ENCODE measurements around the gene SLC26A3. TPM values are rescaled to one million over a fixed set of nuclear protein-coding genes. Genes with fewer than 3 reads are reported as not detected.

The SLC26A3 gene
- total and polyA plus RNA-seq, 2 of the 8 experiments (the other 6 are each of a cell fraction or from before 2014, with no cell fraction given): not detected

DNA sequence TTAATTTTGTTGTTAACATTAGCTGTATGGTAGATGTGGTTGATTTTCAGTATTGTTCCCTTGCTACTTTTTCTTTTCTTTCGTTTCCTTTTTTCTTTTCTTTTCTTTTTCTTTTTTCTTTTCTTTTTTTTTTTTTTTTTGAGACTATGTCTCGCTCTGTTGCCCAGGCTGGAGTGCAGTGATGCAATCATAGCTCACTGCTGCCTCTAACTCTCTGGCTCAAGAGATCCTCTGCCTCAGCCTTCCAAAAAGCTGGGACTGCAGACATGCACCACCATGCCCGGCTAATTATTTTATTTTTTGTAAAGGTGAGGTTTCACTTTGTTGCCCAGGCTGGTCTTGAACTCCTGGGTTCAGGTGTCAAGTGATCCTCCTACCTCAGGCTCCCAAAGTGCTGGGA lies 14.4 kb downstream of the SLC26A3 start:
- no peaks in the 10 kb centered on the region for H3K36me3 ChIP-seq (ENCODE audit: control insufficient read depth in 2 of 4, insufficient read depth in 4 of 4, low read length in 3 of 4)
- H3K4ac ChIP-seq (replicated peaks; ENCODE audit: insufficient read length, low read depth, low read length): no peak overlapping the region
- DNase-seq (ENCODE audit: low read depth in 1 of 2, low spot score in 2 of 2) (no peak), FAIRE-seq (no peak)
- CTCF ChIA-PET (ENCODE audit: partially characterized antibody): interaction anchor here (0.7 to 1.9 kb wide), 4 partner anchors 84 to 685 kb away, joined by 3 to 5 read pairs (median 4); no protein-coding TSS in a partner anchor
- H3K9me3 ChIP-seq (ENCODE audit: insufficient read depth in 2 of 2, low read depth in 1 of 2, low read length in 1 of 2): no peaks in the 10 kb centered on the region
- no peak overlapping the region for H3K56ac ChIP-seq (replicated peaks; ENCODE audit: insufficient read length, low read depth, low read length)
- no peak overlapping the region for H3K9ac ChIP-seq (replicated peaks in 1 of 4; ENCODE audit: extremely low read depth in 1 of 4, low read depth in 3 of 4, low read length in 3 of 4)
- TF ChIP-seq CEBPB (IDR thresholded peaks at IDR 0.05; ENCODE audit: low read depth, low read length) (peak; percentile 33; the same call in 1 of the 2 replicates), SIN3A (conservative IDR thresholded peaks at IDR 0.05 in 1 of 2, IDR thresholded peaks at IDR 0.05 in 1 of 2; ENCODE audit: low read depth in 1 of 2, low read length in 2 of 2) (no peak)
- H2BK20ac ChIP-seq (ENCODE audit: low read length): no peak overlapping the region
- H3K14ac ChIP-seq (ENCODE audit: insufficient read length): no peak overlapping the region
- no peak overlapping the region for H4K5ac ChIP-seq (ENCODE audit: insufficient read length, low read depth, low read length)
- H3K23me2 ChIP-seq (ENCODE audit: low read depth, low read length): no peaks in the 10 kb centered on the region
- H4K8ac ChIP-seq (ENCODE audit: extremely low read depth, insufficient read depth, low read length): no peak overlapping the region
- no peaks in the 10 kb centered on the region for H3K79me1 ChIP-seq (ENCODE audit: low read depth, low read length)
- H2BK120ac ChIP-seq (replicated peaks; ENCODE audit: low read depth, low read length): no peak overlapping the region
- H4K91ac ChIP-seq (replicated peaks; ENCODE audit: insufficient read length, low read length): no peak overlapping the region
- H3K79me2 ChIP-seq (ENCODE audit: control insufficient read depth in 1 of 2, insufficient read depth in 2 of 2, low read length in 2 of 2): no peaks in the 10 kb centered on the region
- POLR2A ChIA-PET (ENCODE audit: partially characterized antibody): no interaction called here
- no peak overlapping the region for H3K4me3 ChIP-seq (ENCODE audit: extremely low read depth in 1 of 4, insufficient read depth in 2 of 4, low read depth in 3 of 4, low read length in 4 of 4)
- H3K23ac ChIP-seq (ENCODE audit: insufficient read length): no peak overlapping the region
- H3K18ac ChIP-seq (ENCODE audit: extremely low read depth, low read length): no peak overlapping the region; the same call in none of the 2 replicates
- H3K27me3 ChIP-seq (replicated peaks in 1 of 4; ENCODE audit: control insufficient read depth in 3 of 4, extremely low read depth in 1 of 4, insufficient read depth in 3 of 4, low read length in 3 of 4): no peaks in the 10 kb centered on the region; a peak in 1 of 7 replicates
- no peaks in the 10 kb centered on the region; a peak in 1 of 7 replicates for H3K4me1 ChIP-seq (replicated peaks in 1 of 4; ENCODE audit: control insufficient read depth in 3 of 4, insufficient read depth in 4 of 4, low read length in 3 of 4)
- H2AK5ac ChIP-seq (ENCODE audit: low read depth, low read length): no peak overlapping the region
- 64% methylated on average over 1 of the region's 3 CpGs; no CpG with 5 or more reads in 1 of the 2 experiments for WGBS, 2 experiments (ENCODE audit: extremely low coverage in 1 of 2, insufficient coverage in 1 of 2, insufficient read length in 1 of 2, insufficient replicate concordance in 2 of 2, low coverage in 1 of 2, low lambda C conversion rate in 2 of 2, missing lambda C conversion rate in 1 of 2)
- H2AFZ ChIP-seq (ENCODE audit: low read length): no peak overlapping the region
- H2BK12ac ChIP-seq (ENCODE audit: low read depth, low read length): no peak overlapping the region
- no peak overlapping the region for H2BK15ac ChIP-seq (ENCODE audit: low read length)
- H4K20me1 ChIP-seq (replicated peaks in 1 of 2; ENCODE audit: control insufficient read depth in 1 of 2, insufficient read depth in 2 of 2, low read length in 2 of 2): no peaks in the 10 kb centered on the region
- no peak overlapping the region for H3K4me2 ChIP-seq (ENCODE audit: insufficient read depth in 1 of 2, low read depth in 2 of 2, low read length in 2 of 2)
- no peak overlapping the region for H2BK5ac ChIP-seq (ENCODE audit: low read depth, low read length)
- no peak overlapping the region for H3K27ac ChIP-seq (ENCODE audit: low read depth, low read length)
